Limb (tissue), 2 donors: ENCODE data around the gene OR10D3.
"Not testable (repeated sequence)": the region's sequence is repeated elsewhere in the genome, so short reads cannot be mapped to it uniquely, and the experiment has no call there.

Experiments
- DNase-seq, 2 donors: peaks; one replicate each; pipeline ENCODE4 v3.0.0-alpha.2; 2016; ENCODE audit errors: extremely low spot score in 2 of 2

The OR10D3 gene, protein sequence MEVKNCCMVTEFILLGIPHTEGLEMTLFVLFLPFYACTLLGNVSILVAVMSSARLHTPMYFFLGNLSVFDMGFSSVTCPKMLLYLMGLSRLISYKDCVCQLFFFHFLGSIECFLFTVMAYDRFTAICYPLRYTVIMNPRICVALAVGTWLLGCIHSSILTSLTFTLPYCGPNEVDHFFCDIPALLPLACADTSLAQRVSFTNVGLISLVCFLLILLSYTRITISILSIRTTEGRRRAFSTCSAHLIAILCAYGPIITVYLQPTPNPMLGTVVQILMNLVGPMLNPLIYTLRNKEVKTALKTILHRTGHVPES

GRCh38 chr11:124183068-124183467 is at the start of gene OR10D3:
TSS of gene OR10D3 (plus strand) at chr11:124183345. CDS start at chr11:124185270, 1,925 bp downstream.
- DNase-seq, result no peak

DNA sequence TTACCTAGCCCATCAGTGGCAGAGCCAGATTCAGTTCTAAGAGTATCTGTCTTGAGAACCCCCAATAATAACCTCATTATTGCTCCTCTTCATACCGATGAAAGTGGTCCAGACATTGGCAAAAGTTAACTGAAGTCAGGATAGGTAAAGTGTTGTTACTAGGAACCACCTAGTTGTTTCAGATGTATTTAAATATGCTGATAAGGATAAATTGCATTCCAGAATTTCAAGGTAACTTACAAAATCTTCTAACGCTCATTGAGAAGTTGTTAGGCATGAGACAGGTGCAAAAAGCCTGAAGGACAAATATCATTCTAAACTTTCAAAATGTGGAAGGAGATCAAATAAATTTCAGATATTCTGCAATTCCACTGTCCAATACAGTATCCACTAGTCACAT is 40.1 kb upstream of the OR10D3 start:
- DNase-seq, result no peak

- no peak for DNase-seq
Observed at GRCh38 chr11:124147951-124148350, 35.2 kb upstream of the OR10D3 start.

GRCh38 chr11:124150684-124151083 is 32.5 kb upstream of the OR10D3 start:
- DNase-seq, result no peak

- DNase-seq, result no peak
Observed at GRCh38 chr11:124152770-124153407, 30.3 kb upstream of the OR10D3 start.

DNA sequence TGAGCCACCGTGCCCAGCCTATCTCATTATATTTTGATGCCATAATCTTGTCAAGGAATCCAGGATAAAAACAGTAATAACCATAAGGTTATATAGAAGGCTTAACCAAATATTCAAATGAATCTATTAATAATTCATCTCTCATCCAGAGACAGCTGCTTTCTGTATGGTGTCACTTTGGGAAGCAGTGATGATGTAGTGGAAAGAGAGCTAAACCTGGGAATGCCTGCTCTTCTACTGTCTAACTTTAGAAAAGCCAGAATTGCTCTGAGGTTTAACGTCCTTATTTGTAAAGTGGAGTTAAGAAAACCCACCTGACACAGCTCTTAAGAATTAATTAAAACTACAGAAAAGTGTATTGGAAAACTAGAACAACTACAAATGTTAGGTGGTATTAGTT is 29.3 kb upstream of the OR10D3 start:
- DNase-seq, result peak in 1 of 2 donors; percentile 24

- no peak for DNase-seq
Observed at GRCh38 chr11:124159481-124159880, 23.7 kb upstream of the OR10D3 start.

GRCh38 chr11:124160986-124161385 is 22.2 kb upstream of the OR10D3 start:
- no peak for DNase-seq

DNA sequence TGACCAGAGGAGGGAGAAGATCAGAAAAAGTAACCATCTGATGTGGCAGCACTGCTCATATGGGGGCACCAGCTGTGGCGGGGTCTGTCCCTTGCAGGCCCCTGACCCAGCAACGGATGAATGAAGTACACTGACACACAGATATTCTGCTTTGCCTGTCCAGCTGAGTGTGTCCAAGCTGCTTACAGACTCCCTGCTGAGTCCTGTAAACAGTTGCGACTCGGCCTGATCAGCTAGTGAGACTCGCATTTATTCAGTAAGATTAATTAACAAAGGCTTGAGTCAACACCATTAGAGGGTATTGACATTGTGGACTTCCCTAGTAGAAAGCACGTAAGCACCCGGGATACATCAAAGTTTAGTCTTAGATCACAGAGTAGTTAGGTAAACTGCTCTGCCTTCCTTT is 15.3 kb upstream of the OR10D3 start:
- no peak for DNase-seq

GRCh38 chr11:124168796-124169195 is 14.3 kb upstream of the OR10D3 start:
- DNase-seq, result no peak

DNA sequence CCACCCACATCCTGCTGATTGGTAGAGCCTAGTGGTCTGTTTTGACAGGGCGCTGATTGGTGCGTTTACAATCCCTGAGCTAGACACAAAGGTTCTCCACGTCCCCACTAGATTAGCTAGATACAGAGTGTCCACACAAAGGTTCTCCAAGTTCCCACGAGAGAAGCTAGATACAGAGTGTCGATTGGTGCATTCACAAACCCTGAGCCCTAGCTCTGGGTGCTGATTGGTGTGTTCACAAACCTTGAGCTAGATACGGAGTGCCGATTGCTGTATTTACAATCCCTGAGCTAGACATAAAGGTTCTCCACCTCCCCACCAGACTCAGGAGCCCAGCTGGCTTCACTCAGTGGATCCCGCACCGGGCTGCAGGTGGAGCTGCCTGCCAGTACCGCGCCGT is 12.8 kb upstream of the OR10D3 start:
- DNase-seq, result not testable (repeated sequence)

GRCh38 chr11:124170801-124171586 is 12.2 kb upstream of the OR10D3 start:
- no peak for DNase-seq

DNA sequence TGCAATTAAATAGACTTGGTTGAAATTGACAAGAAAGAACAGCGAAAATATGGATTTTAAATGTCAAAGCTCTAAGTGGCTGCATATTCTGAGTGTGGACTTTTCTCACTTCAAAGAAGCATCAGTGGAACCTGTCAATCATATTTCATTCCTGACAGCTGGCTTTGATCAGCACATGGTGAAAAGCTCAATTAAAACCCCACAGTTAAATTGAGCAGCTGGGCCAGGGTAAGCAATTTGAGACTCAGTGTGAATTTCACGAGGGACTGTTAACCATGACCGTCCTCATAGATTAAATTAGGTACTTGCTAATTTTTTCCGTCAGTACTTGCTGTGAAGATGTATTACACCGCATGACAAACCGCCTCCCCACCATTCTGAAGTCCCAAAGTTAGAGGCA is 11.0 kb upstream of the OR10D3 start:
- no peak for DNase-seq

GRCh38 chr11:124172599-124172998 is 10.5 kb upstream of the OR10D3 start:
- DNase-seq, result no peak

DNA sequence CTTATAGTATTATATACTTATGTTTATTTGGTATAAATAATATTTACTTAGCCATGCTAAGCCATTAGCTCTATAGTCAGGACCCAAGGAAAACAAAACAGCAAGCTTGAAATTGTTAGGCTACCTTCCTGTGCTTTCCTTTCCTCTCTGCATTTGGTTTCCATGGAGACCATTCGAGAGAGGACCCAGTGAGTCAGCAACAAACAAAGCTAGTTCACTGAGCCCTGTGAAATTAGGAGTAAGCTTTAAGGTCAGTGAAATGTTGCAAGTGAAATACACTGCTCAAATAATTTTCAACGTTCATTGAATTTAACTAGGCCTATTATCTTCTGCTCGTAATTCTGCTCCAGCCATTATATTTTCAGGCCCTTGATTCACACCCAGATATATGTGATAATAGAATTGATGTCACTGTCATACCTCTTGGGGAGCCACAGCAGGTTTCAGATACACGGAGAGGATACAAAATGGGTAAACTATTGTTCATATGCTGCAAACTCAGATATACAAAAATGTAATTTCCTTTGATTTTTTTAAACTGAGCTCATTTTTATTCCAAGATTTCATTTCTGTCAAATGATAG is 9.1 kb upstream of the OR10D3 start:
- no peak for DNase-seq

DNA sequence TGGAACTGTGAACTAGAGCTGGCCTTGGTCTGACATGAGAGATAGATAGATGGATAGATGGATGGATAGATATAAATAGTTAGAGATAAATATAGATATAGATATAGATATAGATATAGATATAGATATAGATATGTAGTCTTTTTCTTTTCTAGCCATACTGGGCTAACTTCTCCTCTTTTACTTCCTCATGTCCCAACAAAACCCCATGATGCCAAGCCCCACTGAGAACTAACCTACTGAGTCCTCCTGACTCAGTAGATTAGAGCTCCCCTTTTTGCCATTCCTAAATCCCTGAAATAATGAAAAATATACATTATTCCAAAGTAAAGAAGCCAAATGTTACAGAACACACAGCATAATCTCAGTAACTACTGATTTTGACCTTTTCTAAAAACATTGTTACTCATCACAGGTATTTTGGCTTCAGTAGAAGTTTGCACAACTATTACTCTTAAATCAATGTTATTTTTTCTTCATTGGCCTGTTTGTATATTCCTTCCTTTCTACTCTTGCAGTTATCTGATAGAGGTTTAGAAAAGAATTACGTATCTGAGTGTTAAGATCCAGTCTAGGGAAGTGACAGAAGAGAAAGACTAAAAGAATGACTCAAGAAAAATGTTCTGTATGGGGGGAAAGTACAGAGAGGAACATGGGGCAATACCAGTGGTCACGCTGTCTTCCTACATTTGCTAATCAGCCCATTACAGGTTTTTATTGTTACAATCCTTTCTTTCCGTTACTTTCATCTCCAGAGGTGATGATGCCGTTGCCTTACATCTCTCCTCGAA is 6.0 kb upstream of the OR10D3 start:
- DNase-seq, result no peak

GRCh38 chr11:124179310-124179709 is 3.8 kb upstream of the OR10D3 start:
- DNase-seq, result no peak

GRCh38 chr11:124190298-124191139 is 7.4 kb downstream of the OR10D3 start:
- DNase-seq, result peak; percentile 61 to 63

DNA sequence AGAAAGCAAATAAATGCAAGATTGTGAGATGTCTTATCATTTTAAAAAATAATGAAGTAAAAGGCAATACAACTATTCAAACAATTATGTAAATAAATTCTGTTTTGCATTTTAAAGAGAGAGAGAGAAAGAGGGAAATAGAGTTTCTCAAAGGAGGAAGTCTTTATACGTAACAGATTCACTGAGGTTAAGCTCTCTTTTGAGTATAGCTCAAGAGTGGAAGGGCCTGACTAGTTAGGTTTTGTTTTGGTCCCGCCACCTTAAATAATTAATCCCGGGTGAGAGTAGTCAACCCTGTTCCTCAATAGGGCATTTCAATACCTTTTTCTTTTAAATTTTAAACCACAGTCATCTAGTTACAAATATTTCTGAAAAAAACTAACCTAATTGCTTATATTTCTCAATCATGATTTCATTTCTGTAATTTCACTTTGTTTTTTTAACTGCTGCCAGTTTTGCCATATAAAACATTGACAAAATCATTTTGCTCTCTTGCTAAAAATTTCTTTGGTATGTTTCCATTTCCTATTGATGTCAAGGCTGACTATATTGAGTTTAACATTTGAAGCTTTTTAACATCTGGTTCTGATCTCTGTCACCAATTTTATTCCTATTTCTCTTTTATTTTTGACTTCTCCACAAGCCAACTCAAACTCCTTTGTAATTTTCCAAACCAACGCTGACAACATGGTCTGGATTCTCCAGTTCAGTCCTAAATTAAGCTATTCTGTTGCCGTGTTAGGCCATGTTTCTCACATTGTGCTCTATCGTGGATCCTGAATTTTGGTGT is 10.3 kb downstream of the OR10D3 start:
- DNase-seq, result peak in 1 of 2 donors; percentile 61
